ENCODE measurements around the gene BAZ1A. TPM values are rescaled to one million over a fixed set of nuclear protein-coding genes. Genes with fewer than 3 reads are reported as not detected.

Gene BAZ1A
- total and polyA plus RNA-seq, 2 experiments from 2014 or later, result 9.4 to 13.8 TPM

DNA sequence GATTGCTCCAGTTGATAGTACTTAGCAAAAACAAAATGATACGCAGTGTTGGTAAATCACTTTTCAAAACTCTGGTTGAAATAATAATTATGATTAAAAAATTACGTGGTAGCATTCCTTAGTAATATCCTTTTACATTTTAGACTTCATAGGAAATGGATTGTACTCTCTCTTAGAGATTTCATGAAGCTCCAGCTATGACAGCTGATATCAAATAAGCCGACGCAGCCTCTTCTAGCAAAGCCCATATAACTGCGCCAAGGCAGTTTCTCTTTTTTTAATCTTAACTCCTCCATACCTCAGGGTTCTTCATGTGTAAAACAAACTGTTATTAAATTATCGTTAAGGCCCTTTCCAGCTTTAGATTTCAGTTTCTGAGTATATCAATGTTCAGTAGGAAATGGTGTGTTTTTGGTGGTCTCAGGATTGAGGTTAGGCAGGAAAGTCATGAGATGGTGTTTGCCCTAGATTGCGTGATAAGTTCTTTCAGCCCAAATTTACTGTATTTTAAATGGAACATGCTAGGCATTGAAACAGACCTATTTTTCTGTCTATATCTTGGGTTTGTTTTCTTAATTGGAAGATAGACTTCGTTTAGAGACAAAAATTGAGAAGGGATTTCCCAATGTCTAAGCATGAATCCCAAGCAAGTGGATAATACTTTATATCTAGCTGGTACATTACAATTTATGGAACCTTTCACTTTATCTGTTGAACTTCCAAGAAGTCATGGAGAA lies 159.9 kb downstream of the BAZ1A start:
- DNase-seq, result peak; percentile 35
- H3K27ac ChIP-seq, result peak overlapping the region; percentile 89
- H3K4me2 ChIP-seq (ENCODE audit: unreplicated experiment), result peak overlapping the region; percentile 99
- peaks cover 27% of the 10 kb centered on the region for H3K79me2 ChIP-seq (ENCODE audit: insufficient read depth)
- H3K9me3 ChIP-seq (ENCODE audit: low read depth), result no peaks in the 10 kb centered on the region
- H3K27me3 ChIP-seq (replicated peaks; ENCODE audit: insufficient read depth), result no peaks in the 10 kb centered on the region
- H3F3A ChIP-seq (ENCODE audit: insufficient read depth), result peaks cover 49% of the 10 kb centered on the region
- peak overlapping the region; percentile 92 for H3K9ac ChIP-seq
- H2AFZ ChIP-seq, result peak overlapping the region; percentile 77
- H3K4me1 ChIP-seq (ENCODE audit: insufficient read depth), result peaks cover 47% of the 10 kb centered on the region
- TF ChIP-seq EZH2phosphoT487 (IDR thresholded peaks at IDR 0.05; ENCODE audit: insufficient read depth, low read depth) (no peak), EZH2 (IDR thresholded peaks at IDR 0.05; ENCODE audit: insufficient read depth, poor library complexity, severe bottlenecking) (no peak)
- in situ Hi-C loops (cut with MboI), result no loop called here
- peak overlapping the region; percentile 81 for H3K4me3 ChIP-seq
- H3K36me3 ChIP-seq (ENCODE audit: low read depth), result peaks cover 8% of the 10 kb centered on the region
- no peaks in the 10 kb centered on the region for H3K9me2 ChIP-seq (ENCODE audit: insufficient read depth)
- 47 to 50% methylated on average over 8 of the region's 8 CpGs for WGBS, 2 experiments (ENCODE audit: low coverage in 1 of 2, low lambda C conversion rate in 2 of 2, missing lambda C conversion rate in 2 of 2)
- H4K20me1 ChIP-seq (ENCODE audit: insufficient read depth), result no peaks in the 10 kb centered on the region

- Histone ChIP-seq H4K20me1 (ENCODE audit: insufficient read depth) (no peaks in the 10 kb centered on the region), H3K4me2 (ENCODE audit: unreplicated experiment) (peak within 1 kb of the TSS; percentile 99), H3K9me3 (ENCODE audit: low read depth) (no peaks in the 10 kb centered on the region), H3K4me1 (ENCODE audit: insufficient read depth) (peaks cover 54% of the 10 kb centered on the region), H3K36me3 (ENCODE audit: low read depth) (peaks cover 8% of the 10 kb centered on the region), H3K27me3 (replicated peaks; ENCODE audit: insufficient read depth) (no peaks in the 10 kb centered on the region), H2AFZ (peak within 1 kb of the TSS; percentile 77), H3K4me3 (peak within 1 kb of the TSS; percentile 81), H3K9me2 (ENCODE audit: insufficient read depth) (no peaks in the 10 kb centered on the region), H3K9ac (peak within 1 kb of the TSS; percentile 92), H3F3A (ENCODE audit: insufficient read depth) (peaks cover 49% of the 10 kb centered on the region), H3K27ac (peak within 1 kb of the TSS; percentile 89), H3K79me2 (ENCODE audit: insufficient read depth) (peaks cover 34% of the 10 kb centered on the region)
- DNase-seq, result peak; percentile 91
- in situ Hi-C loops (cut with MboI), result no loop called here
- WGBS, 2 experiments (ENCODE audit: low coverage in 1 of 2, low lambda C conversion rate in 2 of 2, missing lambda C conversion rate in 2 of 2), result 1 to 4% methylated on average over 40 to 69 of the region's 76 CpGs
- TF ChIP-seq EZH2phosphoT487 (IDR thresholded peaks at IDR 0.05; ENCODE audit: insufficient read depth, low read depth), result no peak
- no peak for TF ChIP-seq EZH2 (IDR thresholded peaks at IDR 0.05; ENCODE audit: insufficient read depth, poor library complexity, severe bottlenecking)
Measured at GRCh38 chr14:34714320-34715126, 160.6 kb downstream of the BAZ1A start, which contains the start of gene CFL2. Gene CFL2, minus strand, starts transcription at chr14:34714593. Its CDS starts 53 bp downstream, at chr14:34714540.

DNA sequence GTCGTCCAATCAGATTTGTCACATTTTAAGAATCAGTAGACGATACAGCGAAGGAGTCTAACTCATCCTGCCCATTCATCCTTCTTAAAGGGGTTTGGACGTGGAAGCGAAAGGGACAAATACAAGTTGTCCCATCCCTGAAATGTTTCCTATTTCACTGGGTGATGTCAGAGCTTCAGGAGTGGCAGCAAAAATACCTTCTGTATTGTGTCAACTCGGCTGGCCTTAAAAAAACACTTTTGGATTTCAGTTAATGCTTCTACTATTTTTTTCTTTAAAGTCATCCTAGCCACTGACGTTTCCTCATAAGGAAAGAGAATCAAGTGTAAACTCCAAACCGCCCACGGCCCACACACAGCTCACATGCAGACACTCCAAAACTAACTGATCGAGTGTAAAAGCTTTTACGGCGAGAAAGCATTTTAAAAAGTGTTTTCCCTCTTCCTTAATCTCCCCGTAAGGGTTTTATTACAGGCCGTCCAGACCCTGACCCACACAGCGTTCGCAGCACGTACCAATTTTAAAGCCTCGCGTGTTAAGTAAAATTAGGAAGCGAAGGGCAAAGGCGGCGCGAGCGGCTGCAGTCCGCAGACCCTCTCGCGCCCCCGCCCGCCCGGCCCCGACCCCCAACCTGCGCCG lies 161.4 kb downstream of the BAZ1A start:
- no peaks in the 10 kb centered on the region for H3K27me3 ChIP-seq (replicated peaks; ENCODE audit: insufficient read depth)
- H4K20me1 ChIP-seq (ENCODE audit: insufficient read depth), result no peaks in the 10 kb centered on the region
- H3K27ac ChIP-seq, result peak overlapping the region; percentile 89
- H3K4me1 ChIP-seq (ENCODE audit: insufficient read depth), result peaks cover 50% of the 10 kb centered on the region
- peaks cover 46% of the 10 kb centered on the region for H3F3A ChIP-seq (ENCODE audit: insufficient read depth)
- H3K9ac ChIP-seq, result peak overlapping the region; percentile 92
- no peaks in the 10 kb centered on the region for H3K9me2 ChIP-seq (ENCODE audit: insufficient read depth)
- 0 to 1% methylated on average over 31 to 33 of the region's 33 CpGs for WGBS, 2 experiments (ENCODE audit: low coverage in 1 of 2, low lambda C conversion rate in 2 of 2, missing lambda C conversion rate in 2 of 2)
- peaks cover 38% of the 10 kb centered on the region for H3K79me2 ChIP-seq (ENCODE audit: insufficient read depth)
- peak; percentile 91 for DNase-seq
- peak overlapping the region; percentile 81 for H3K4me3 ChIP-seq
- peaks cover 8% of the 10 kb centered on the region for H3K36me3 ChIP-seq (ENCODE audit: low read depth)
- H3K4me2 ChIP-seq (ENCODE audit: unreplicated experiment), result peak overlapping the region; percentile 99
- peak overlapping the region; percentile 77 for H2AFZ ChIP-seq
- no peaks in the 10 kb centered on the region for H3K9me3 ChIP-seq (ENCODE audit: low read depth)
- in situ Hi-C loops (cut with MboI), result no loop called here
- TF ChIP-seq EZH2phosphoT487 (IDR thresholded peaks at IDR 0.05; ENCODE audit: insufficient read depth, low read depth) (no peak), EZH2 (IDR thresholded peaks at IDR 0.05; ENCODE audit: insufficient read depth, poor library complexity, severe bottlenecking) (no peak)

DNA sequence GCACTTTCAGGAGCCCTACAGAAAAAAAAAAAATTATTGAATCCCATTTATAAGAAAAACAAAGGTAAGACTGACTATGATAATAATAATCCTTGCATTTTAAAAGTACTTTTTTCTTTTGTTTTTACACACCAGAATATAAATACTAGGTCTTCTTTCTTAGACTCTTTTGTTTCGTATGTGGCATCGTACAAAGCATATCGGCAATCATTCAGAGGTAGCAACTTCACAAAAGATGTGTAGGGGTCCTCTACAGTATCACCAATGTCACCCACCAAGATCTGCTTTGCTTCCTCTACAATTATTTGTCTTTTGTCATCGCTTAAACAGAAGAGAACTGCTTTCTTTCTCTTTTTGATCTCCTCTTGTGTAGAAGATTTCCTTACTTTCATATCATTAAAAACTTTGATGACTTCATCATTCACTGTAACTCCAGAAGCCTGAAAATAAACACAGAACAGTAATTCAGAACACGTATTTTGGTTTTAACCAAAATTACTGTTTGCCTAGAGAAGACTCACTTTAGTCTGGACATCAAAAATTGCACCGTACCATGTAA lies 162.0 kb downstream of the BAZ1A start:
- H3K79me2 ChIP-seq (ENCODE audit: insufficient read depth), result peaks cover 38% of the 10 kb centered on the region
- peak overlapping the region; percentile 77; the same call in 1 of the 2 replicates for H2AFZ ChIP-seq

More for the DNA sequence above, 162.0 kb downstream of the BAZ1A start:
- Histone ChIP-seq H3K9me3 (ENCODE audit: low read depth) (no peaks in the 10 kb centered on the region), H3K4me3 (peak overlapping the region; percentile 81), H3K27me3 (replicated peaks; ENCODE audit: insufficient read depth) (no peaks in the 10 kb centered on the region), H3K9ac (peak overlapping the region; percentile 92), H3K4me1 (ENCODE audit: insufficient read depth) (peaks cover 48% of the 10 kb centered on the region), H4K20me1 (ENCODE audit: insufficient read depth) (no peaks in the 10 kb centered on the region), H3K36me3 (ENCODE audit: low read depth) (peaks cover 8% of the 10 kb centered on the region), H3K4me2 (ENCODE audit: unreplicated experiment) (peak overlapping the region; percentile 99), H3K27ac (peak overlapping the region; percentile 89), H3F3A (ENCODE audit: insufficient read depth) (peaks cover 45% of the 10 kb centered on the region), H3K9me2 (ENCODE audit: insufficient read depth) (no peaks in the 10 kb centered on the region)
- in situ Hi-C loops (cut with MboI), result no loop called here
- TF ChIP-seq EZH2 (IDR thresholded peaks at IDR 0.05; ENCODE audit: insufficient read depth, poor library complexity, severe bottlenecking) (no peak), EZH2phosphoT487 (IDR thresholded peaks at IDR 0.05; ENCODE audit: insufficient read depth, low read depth) (no peak)
- 26 to 33% methylated on average over 6 of the region's 6 CpGs for WGBS, 2 experiments (ENCODE audit: low coverage in 1 of 2, low lambda C conversion rate in 2 of 2, missing lambda C conversion rate in 2 of 2)
- no peak for DNase-seq
